HUES6 (cell line): Measurements from ENCODE around the gene PYY.
"Not testable (repeated sequence)": the region's sequence is repeated elsewhere in the genome, so short reads cannot be mapped to it uniquely, and the experiment has no call there.

ENCODE experiments used
- H3K27ac ChIP-seq: 2 replicates; pipeline ENCODE4 v1.7.0; 2013; ENCODE audit warnings: low read depth, mild to moderate bottlenecking, low read length, inconsistent platforms
- H3K27me3 ChIP-seq: 2 replicates; pipeline ENCODE4 v1.6.1; 2013; ENCODE audit warnings: low read length; ENCODE audit not compliant: control insufficient read depth, insufficient read depth
- H3K36me3 ChIP-seq: 2 replicates; pipeline ENCODE4 v1.6.1; 2013; ENCODE audit warnings: low read length; ENCODE audit not compliant: control insufficient read depth, insufficient read depth
- H3K4me1 ChIP-seq: 2 replicates; pipeline ENCODE4 v1.6.1; 2013; ENCODE audit warnings: low read length; ENCODE audit not compliant: control insufficient read depth, insufficient read depth
- H3K4me3 ChIP-seq: 2 replicates; pipeline ENCODE4 v1.5.1; 2013; ENCODE audit warnings: low read depth, low read length
- H3K9ac ChIP-seq: one replicate; pipeline ENCODE4 v1.6.1; 2013; ENCODE audit warnings: mild to moderate bottlenecking, low read length
- H3K9me3 ChIP-seq: 2 replicates; pipeline ENCODE4 v1.6.1; 2013; ENCODE audit warnings: low read depth, low read length; ENCODE audit not compliant: control insufficient read depth, insufficient read depth

Gene PYY

DNA sequence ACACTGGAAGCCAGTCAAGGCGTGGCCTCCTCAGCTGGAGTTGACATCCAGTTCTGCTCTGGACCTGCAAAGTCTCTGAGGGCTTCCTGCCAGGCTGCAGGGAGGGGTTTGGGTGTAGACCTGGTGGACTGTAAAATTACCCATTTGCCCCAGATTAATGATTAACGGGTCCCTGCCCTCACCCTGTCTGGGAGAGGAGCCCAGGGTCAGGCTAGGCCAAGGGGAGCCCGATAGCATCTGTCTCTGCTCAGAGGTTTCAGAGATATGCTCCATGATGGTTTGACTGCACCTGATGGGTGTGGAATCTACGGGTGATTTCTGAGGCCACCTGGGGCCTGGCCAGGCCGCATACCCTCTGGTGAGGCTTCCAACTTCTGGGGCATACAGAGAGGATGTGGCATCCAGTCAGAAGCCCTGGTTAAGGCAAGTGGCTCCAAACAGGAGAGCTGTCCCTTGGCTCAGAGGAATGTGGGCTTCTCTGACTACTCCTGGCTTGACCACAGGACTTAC is 22.6 kb downstream of the PYY start:
- no peaks in the 10 kb centered on the region for H3K36me3 ChIP-seq

DNA sequence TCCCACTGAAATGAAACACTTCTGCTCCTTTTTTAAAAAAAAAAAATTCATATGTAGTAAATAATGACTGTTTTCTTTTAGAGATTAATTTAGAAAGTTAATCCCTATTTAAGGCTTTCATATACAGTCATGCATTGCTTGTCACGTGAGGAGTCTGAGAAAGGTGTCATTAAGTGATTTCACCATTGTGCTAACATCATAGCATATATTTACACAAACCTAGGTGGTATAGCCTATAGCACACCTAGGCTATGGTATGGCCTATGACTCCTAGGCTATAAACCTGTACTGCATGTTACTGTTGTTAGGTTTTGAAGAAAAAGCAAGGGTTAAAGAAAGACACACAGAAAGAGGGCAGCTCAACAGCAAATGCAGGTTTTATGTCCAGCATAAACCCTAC is 25.1 kb downstream of the PYY start:
- Histone ChIP-seq H3K9me3 (no peaks in the 10 kb centered on the region), H3K27me3 (peaks cover 36% of the 10 kb centered on the region), H3K9ac (no peak overlapping the region), H3K27ac (no peak overlapping the region), H3K36me3 (no peaks in the 10 kb centered on the region), H3K4me3 (no peak overlapping the region), H3K4me1 (peaks cover 7% of the 10 kb centered on the region)

More for the DNA sequence above, 22.6 kb downstream of the PYY start:
- H3K9ac ChIP-seq: no peak overlapping the region
- peaks cover 25% of the 10 kb centered on the region for H3K27me3 ChIP-seq
- no peaks in the 10 kb centered on the region for H3K9me3 ChIP-seq
- H3K27ac ChIP-seq: no peak overlapping the region
- H3K4me3 ChIP-seq: no peak overlapping the region
- peaks cover 13% of the 10 kb centered on the region for H3K4me1 ChIP-seq

DNA sequence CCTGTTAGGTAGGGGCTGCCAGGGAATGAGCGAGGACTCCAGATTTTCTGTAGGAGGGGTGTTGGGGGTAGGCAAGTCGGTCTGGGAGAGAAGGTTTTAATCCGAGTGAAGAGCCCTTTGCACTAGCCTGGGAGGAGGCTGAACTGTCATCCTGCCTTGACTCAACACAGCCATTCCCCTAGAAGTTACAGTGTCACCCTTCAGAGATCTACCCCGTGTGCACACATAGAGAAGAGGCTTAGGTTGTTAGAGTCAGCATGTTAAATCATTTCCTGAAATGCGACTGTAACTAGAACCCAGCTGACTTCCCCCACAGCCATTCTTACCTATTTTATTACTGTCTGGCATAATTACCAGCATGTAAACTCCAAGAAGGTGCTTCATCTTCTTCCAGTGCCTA is 25.8 kb downstream of the PYY start:
- Histone ChIP-seq H3K4me3 (peak overlapping the region; percentile 50; the same call in 1 of the 2 replicates), H3K27me3 (peaks cover 42% of the 10 kb centered on the region)
- H3K27ac ChIP-seq, H3K9me3 ChIP-seq, H3K4me1 ChIP-seq, H3K9ac ChIP-seq, H3K36me3 ChIP-seq: not testable (repeated sequence)

DNA sequence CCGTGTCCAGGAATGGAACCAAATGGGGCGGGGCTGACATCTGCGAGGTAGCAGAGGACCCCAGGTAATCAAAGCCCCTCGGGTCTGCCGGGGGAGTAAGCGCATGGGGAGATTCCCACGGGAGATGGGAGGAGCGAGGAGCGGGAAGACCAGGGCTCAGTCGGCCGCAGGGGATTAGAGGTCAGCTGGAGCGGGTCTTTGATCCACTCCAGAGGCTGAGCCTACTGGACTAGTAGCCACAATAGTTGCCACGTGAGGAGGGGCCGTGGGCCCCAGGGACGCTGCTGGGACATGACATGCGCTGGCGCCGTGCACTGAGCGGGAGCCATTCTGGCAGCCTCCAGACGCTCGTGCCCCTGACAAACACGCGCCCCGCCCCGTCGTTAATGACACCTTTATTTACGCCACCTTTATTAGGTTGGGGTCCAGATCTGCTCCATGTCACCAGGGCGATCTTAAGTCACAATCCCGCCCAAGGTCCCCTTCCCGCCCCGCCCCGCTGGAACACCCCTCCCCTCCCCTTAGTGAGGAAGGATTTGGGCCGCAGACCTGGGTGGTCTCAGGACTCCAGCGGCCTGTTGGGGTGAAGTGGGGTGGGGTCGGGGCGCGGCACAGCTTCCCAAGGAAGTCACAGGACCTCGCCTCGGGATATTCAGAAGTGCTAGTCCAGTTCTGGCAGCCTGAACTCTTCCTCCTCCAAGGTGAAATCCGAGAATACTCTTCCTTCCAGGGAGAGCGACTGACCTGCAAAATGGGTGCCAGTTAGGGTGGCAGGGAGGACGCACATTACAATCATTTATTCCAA is 26.5 kb downstream of the PYY start:
- H3K9ac ChIP-seq: no peak overlapping the region
- no peaks in the 10 kb centered on the region for H3K9me3 ChIP-seq
- H3K4me3 ChIP-seq: peak overlapping the region; percentile 50
- H3K27me3 ChIP-seq: peaks cover 44% of the 10 kb centered on the region
- no peaks in the 10 kb centered on the region for H3K36me3 ChIP-seq
- H3K27ac ChIP-seq: no peak overlapping the region
- H3K4me1 ChIP-seq: peaks cover 7% of the 10 kb centered on the region

DNA sequence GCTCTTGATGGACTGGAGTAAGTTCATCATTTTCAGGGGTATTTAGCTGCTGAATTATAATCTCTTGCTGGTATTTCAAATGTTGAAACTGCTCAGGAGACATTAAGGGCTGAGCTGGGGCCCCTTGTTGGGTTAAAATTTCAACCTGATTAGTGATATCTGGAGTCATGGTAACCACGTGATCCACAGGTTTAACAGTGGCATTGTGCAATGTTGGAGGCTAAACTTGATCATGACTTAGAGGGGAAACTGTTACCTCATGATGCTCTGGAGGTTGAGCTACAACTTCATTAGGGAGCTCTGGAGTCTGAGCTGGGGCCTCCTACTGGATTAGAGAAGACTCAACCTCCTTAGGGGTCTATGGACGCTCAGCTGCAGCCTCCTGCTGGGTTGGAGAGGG is 29.2 kb downstream of the PYY start:
- Histone ChIP-seq H3K36me3 (no peaks in the 10 kb centered on the region), H3K27ac (no peak overlapping the region), H3K27me3 (peaks cover 44% of the 10 kb centered on the region)

DNA sequence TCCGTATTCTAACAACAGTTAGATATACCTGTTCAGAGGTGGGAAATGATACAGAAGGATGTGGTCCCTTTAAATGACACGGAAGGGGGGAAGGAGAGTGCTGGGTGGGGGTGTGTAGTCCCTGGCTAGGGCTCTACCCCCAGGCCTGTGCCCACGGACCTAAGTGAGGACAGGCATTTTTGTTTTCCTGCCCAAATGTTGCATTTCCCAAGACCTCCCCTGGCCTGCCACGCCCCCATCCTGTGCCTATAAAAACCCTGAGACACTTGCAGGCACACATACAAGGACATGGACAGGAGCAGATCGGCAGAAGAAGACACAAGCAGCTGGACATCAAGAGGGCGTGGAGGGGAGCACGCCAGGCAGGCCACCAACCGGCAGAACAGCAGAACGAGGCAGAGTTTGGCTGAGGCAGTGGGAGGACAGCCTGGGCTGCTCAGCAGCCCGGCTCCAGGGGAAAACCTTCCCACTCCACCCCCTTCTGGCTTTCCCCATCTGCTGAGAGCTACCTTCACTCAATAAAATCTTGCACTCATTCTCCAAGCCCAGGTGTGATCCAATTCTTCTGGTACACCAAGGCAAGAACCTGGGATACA is 33.1 kb downstream of the PYY start:
- Histone ChIP-seq H3K36me3 (no peaks in the 10 kb centered on the region), H3K27me3 (peaks cover 26% of the 10 kb centered on the region; the same call in 1 of the 2 replicates), H3K9ac (no peak overlapping the region), H3K4me1 (peaks cover 12% of the 10 kb centered on the region; the same call in 1 of the 2 replicates), H3K27ac (no peak overlapping the region), H3K9me3 (no peaks in the 10 kb centered on the region), H3K4me3 (no peak overlapping the region)

More for the DNA sequence above, 29.2 kb downstream of the PYY start:
- Histone ChIP-seq H3K4me1 (peaks cover 7% of the 10 kb centered on the region), H3K9ac (no peak overlapping the region), H3K4me3 (no peak overlapping the region), H3K9me3 (no peaks in the 10 kb centered on the region)

DNA sequence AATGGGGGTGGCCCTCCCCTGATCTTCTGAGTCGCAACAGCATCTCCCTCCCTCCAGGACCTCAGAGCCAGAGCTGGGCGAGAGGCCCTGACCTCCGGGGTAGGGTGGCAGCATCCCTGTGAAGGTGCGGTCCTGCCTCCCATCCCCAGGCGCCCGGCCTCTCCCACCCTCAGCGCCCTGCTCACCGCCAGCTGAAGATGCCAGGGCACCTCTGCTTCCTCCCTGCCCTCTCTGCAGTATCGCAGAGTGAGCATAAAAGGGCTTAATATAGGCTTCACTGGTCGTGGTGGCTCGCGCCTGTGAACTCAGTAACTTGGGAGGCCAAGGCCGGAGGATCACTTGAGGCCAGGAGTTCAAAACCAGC is 35.7 kb downstream of the PYY start:
- Histone ChIP-seq H3K4me3 (no peak overlapping the region; the same call in 1 of the 2 replicates), H3K27ac (no peak overlapping the region), H3K9ac (no peak overlapping the region), H3K27me3 (peaks cover 14% of the 10 kb centered on the region; the same call in 1 of the 2 replicates), H3K9me3 (no peaks in the 10 kb centered on the region), H3K4me1 (peaks cover 12% of the 10 kb centered on the region; the same call in 1 of the 2 replicates), H3K36me3 (no peaks in the 10 kb centered on the region)

DNA sequence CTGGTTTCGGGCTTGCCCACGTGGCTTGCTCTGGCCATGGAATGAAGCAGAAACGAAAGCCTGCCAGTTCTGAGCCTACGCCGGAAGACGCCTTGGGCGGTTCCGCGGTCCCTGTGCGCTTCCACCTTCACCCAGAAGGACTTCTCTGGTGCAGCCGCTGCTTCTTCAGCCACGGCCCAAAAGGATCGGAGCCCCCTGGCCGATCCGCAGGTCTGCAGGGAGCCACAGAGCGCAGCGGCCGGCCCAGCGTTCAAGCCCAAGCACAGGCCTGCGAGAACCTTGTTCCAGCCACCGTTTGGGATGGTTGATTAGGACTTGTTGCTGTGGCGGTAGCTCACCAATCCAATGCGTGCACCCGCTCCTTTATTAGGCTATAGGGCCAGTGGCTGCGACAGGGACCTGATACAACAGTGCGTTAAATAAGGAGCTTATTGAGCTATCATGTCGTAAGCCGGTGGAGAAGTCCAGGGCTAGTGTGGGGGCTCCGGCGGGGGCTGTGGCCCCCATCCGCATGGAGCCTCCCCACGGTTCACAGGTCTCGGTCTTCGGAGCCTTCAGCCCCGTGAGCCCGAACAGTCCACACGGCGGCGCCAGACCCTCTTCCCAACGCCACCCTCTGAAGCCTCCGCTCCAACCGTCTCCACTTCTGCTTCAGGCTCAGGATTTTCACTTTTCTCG is 36.3 kb downstream of the PYY start:
- peak overlapping the region; percentile 49; the same call in 1 of the 2 replicates for H3K4me3 ChIP-seq
- H3K9ac ChIP-seq: no peak overlapping the region

DNA sequence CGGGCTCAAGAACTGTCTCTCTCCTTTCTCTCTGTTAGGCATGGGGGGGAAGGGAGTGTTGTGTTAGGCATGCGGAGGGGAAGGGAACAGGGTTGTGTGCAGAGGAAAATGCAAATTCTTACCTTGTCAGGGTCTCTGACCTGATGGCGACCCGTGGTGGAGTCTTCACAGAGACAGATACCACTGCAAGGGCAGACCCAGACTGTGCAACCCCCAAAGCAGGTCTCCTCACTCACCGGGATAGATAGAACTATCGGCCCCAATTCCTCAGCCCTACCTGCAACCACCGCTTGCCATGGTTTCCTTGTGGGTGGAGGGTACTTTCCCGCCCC is 36.8 kb downstream of the PYY start:
- Histone ChIP-seq H3K27ac (no peak overlapping the region), H3K9me3 (no peaks in the 10 kb centered on the region), H3K4me1 (peaks cover 12% of the 10 kb centered on the region; the same call in 1 of the 2 replicates), H3K36me3 (no peaks in the 10 kb centered on the region), H3K9ac (no peak overlapping the region), H3K27me3 (peaks cover 12% of the 10 kb centered on the region; the same call in 1 of the 2 replicates), H3K4me3 (peak overlapping the region; percentile 49; the same call in 1 of the 2 replicates)

More for the DNA sequence above, 36.3 kb downstream of the PYY start:
- Histone ChIP-seq H3K27me3 (peaks cover 12% of the 10 kb centered on the region; the same call in 1 of the 2 replicates), H3K4me1 (peaks cover 12% of the 10 kb centered on the region; the same call in 1 of the 2 replicates), H3K9me3 (no peaks in the 10 kb centered on the region), H3K27ac (no peak overlapping the region), H3K36me3 (no peaks in the 10 kb centered on the region)

DNA sequence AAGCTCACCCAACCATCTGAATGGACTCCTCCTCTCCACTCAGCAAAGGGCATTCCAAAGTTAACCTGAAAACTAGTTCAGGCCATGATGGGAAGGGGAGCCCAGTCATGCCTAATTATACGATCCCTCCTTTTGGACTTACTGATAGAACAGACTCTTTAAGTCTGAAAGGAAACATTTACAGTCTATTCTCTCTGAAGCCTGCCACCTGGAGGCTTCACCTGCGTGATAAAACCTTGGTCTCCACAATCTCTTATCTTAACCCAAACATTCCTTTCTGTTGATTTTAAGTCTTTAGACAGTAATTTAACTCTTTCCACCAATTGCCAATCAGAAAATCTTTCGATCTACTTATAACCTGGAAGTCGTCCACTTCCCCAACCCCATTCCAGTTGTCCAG is 37.4 kb downstream of the PYY start:
- Histone ChIP-seq H3K36me3 (no peaks in the 10 kb centered on the region), H3K4me3 (no peak overlapping the region), H3K9me3 (no peaks in the 10 kb centered on the region), H3K27ac (no peak overlapping the region), H3K27me3 (peaks cover 18% of the 10 kb centered on the region; the same call in 1 of the 2 replicates), H3K4me1 (peaks cover 12% of the 10 kb centered on the region; the same call in 1 of the 2 replicates), H3K9ac (no peak overlapping the region)
